HUES6 (cell line): ENCODE results near the gene TXNL4A.
"Not testable (repeated sequence)": the region's sequence is repeated elsewhere in the genome, so short reads cannot be mapped to it uniquely, and the experiment has no call there.

Experiments used
- H3K27ac ChIP-seq: 2 replicates; pipeline ENCODE4 v1.7.0; 2013; ENCODE audit warnings: low read depth, mild to moderate bottlenecking, low read length, inconsistent platforms
- H3K27me3 ChIP-seq: 2 replicates; pipeline ENCODE4 v1.6.1; 2013; ENCODE audit warnings: low read length; ENCODE audit not compliant: control insufficient read depth, insufficient read depth
- H3K36me3 ChIP-seq: 2 replicates; pipeline ENCODE4 v1.6.1; 2013; ENCODE audit warnings: low read length; ENCODE audit not compliant: control insufficient read depth, insufficient read depth
- H3K4me1 ChIP-seq: 2 replicates; pipeline ENCODE4 v1.6.1; 2013; ENCODE audit warnings: low read length; ENCODE audit not compliant: control insufficient read depth, insufficient read depth
- H3K4me3 ChIP-seq: 2 replicates; pipeline ENCODE4 v1.5.1; 2013; ENCODE audit warnings: low read depth, low read length
- H3K9ac ChIP-seq: one replicate; pipeline ENCODE4 v1.6.1; 2013; ENCODE audit warnings: mild to moderate bottlenecking, low read length
- H3K9me3 ChIP-seq: 2 replicates; pipeline ENCODE4 v1.6.1; 2013; ENCODE audit warnings: low read depth, low read length; ENCODE audit not compliant: control insufficient read depth, insufficient read depth

Gene TXNL4A

GRCh38 chr18:79988451-79989194, at the start of gene TXNL4A:
Gene TXNL4A, minus strand, starts transcription at chr18:79988563. Its CDS starts 171 bp downstream, at chr18:79988392.
- Histone ChIP-seq H3K4me3 (peak within 1 kb of the TSS; percentile 99), H3K36me3 (peaks cover 31% of the 10 kb centered on the region), H3K9me3 (no peaks in the 10 kb centered on the region), H3K27me3 (no peaks in the 10 kb centered on the region), H3K27ac (peak within 1 kb of the TSS; percentile 85), H3K4me1 (peaks cover 30% of the 10 kb centered on the region), H3K9ac (peak within 1 kb of the TSS; percentile 97)

- H3K9me3 ChIP-seq: no peaks in the 10 kb centered on the region
- H3K36me3 ChIP-seq: peaks cover 35% of the 10 kb centered on the region
- no peak overlapping the region for H3K4me3 ChIP-seq
- H3K27me3 ChIP-seq: no peaks in the 10 kb centered on the region
- H3K4me1 ChIP-seq: peaks cover 13% of the 10 kb centered on the region
- no peak overlapping the region for H3K27ac ChIP-seq
- H3K9ac ChIP-seq: no peak overlapping the region
Measured at GRCh38 chr18:80037300-80037699, 48.9 kb upstream of the TXNL4A start.

- no peaks in the 10 kb centered on the region for H3K9me3 ChIP-seq
- H3K27ac ChIP-seq: no peak overlapping the region
- H3K4me1 ChIP-seq: peaks cover 13% of the 10 kb centered on the region
- no peak overlapping the region for H3K9ac ChIP-seq
- peaks cover 29% of the 10 kb centered on the region for H3K36me3 ChIP-seq
- peak overlapping the region; percentile 74 for H3K4me3 ChIP-seq
- no peaks in the 10 kb centered on the region for H3K27me3 ChIP-seq
Measured at GRCh38 chr18:80035997-80036396, 47.6 kb upstream of the TXNL4A start.

GRCh38 chr18:80034852-80035406, 46.6 kb upstream of the TXNL4A start:
- no peaks in the 10 kb centered on the region for H3K9me3 ChIP-seq
- peak overlapping the region; percentile 48; the same call in 1 of the 2 replicates for H3K27ac ChIP-seq
- H3K4me1 ChIP-seq: peaks cover 13% of the 10 kb centered on the region
- no peaks in the 10 kb centered on the region for H3K27me3 ChIP-seq
- H3K9ac ChIP-seq: peak overlapping the region; percentile 80
- peak overlapping the region; percentile 74 for H3K4me3 ChIP-seq
- peaks cover 25% of the 10 kb centered on the region for H3K36me3 ChIP-seq

GRCh38 chr18:80034068-80034851, 45.9 kb upstream of the TXNL4A start, which contains the start of gene RBFA:
Gene RBFA, plus strand, starts transcription at chr18:80034434. Its CDS starts 62 bp downstream, at chr18:80034496.
- Histone ChIP-seq H3K9me3 (no peaks in the 10 kb centered on the region), H3K9ac (peak within 1 kb of the TSS; percentile 80), H3K27ac (peak within 1 kb of the TSS; percentile 59; the same call in 1 of the 2 replicates), H3K4me3 (peak within 1 kb of the TSS; percentile 92), H3K4me1 (peaks cover 13% of the 10 kb centered on the region), H3K27me3 (no peaks in the 10 kb centered on the region), H3K36me3 (peaks cover 19% of the 10 kb centered on the region)

GRCh38 chr18:80033181-80034067, 45.1 kb upstream of the TXNL4A start:
- Histone ChIP-seq H3K36me3 (peaks cover 11% of the 10 kb centered on the region), H3K4me3 (peak overlapping the region; percentile 92), H3K9me3 (no peaks in the 10 kb centered on the region), H3K9ac (peak overlapping the region; percentile 76), H3K27me3 (no peaks in the 10 kb centered on the region), H3K4me1 (peaks cover 13% of the 10 kb centered on the region), H3K27ac (peak overlapping the region; percentile 59; the same call in 1 of the 2 replicates)

GRCh38 chr18:80029690-80030089, 41.3 kb upstream of the TXNL4A start:
- no peaks in the 10 kb centered on the region for H3K36me3 ChIP-seq
- no peak overlapping the region for H3K9ac ChIP-seq
- no peak overlapping the region for H3K4me3 ChIP-seq
- no peaks in the 10 kb centered on the region for H3K27me3 ChIP-seq
- H3K9me3 ChIP-seq: peaks cover 14% of the 10 kb centered on the region
- no peak overlapping the region for H3K27ac ChIP-seq
- peaks cover 6% of the 10 kb centered on the region; the same call in 1 of the 2 replicates for H3K4me1 ChIP-seq

GRCh38 chr18:80027719-80028118, 39.4 kb upstream of the TXNL4A start:
- H3K36me3 ChIP-seq, H3K27ac ChIP-seq, H3K4me3 ChIP-seq, H3K27me3 ChIP-seq, H3K4me1 ChIP-seq, H3K9ac ChIP-seq: not testable (repeated sequence)
- H3K9me3 ChIP-seq: peaks cover 34% of the 10 kb centered on the region

GRCh38 chr18:80026363-80026762, 38.0 kb upstream of the TXNL4A start:
- Histone ChIP-seq H3K9ac (no peak overlapping the region), H3K4me1 (no peaks in the 10 kb centered on the region), H3K27ac (no peak overlapping the region), H3K9me3 (peaks cover 48% of the 10 kb centered on the region), H3K4me3 (no peak overlapping the region), H3K27me3 (no peaks in the 10 kb centered on the region), H3K36me3 (no peaks in the 10 kb centered on the region)

GRCh38 chr18:80023173-80023572, 34.8 kb upstream of the TXNL4A start:
- Histone ChIP-seq H3K9me3 (peaks cover 73% of the 10 kb centered on the region), H3K9ac (no peak overlapping the region), H3K27me3 (no peaks in the 10 kb centered on the region), H3K36me3 (no peaks in the 10 kb centered on the region), H3K4me1 (no peaks in the 10 kb centered on the region), H3K27ac (no peak overlapping the region), H3K4me3 (no peak overlapping the region)
